Stimulated activated memory B cell treated with anti-CD40 and anti-IgM and Interleukin-4, amounts not matched to agents 10 μg/mL and 1 μg/mL and 100 μg/mL, for 72 hours (primary cell): Measurements from ENCODE around the gene ABCD1.

ENCODE experiments used
- ATAC-seq: fragments of 150-1000 bp; cut with Tn5 transposase; 2 replicates; pipeline ENCODE4 v1.10.0; 2021
- H3K27ac Mint-ChIP-seq: one replicate; pipeline ENCODE4 v1.8.0; 2022; ENCODE audit warnings: mild to moderate bottlenecking, mixed read lengths
- H3K27me3 Mint-ChIP-seq: one replicate; pipeline ENCODE4 v1.8.0; 2022; ENCODE audit warnings: mixed read lengths
- H3K36me3 Mint-ChIP-seq: one replicate; pipeline ENCODE4 v1.8.0; 2022; ENCODE audit warnings: mixed read lengths
- H3K4me1 Mint-ChIP-seq: one replicate; pipeline ENCODE4 v1.8.0; 2022; ENCODE audit warnings: mixed read lengths
- H3K4me3 Mint-ChIP-seq: one replicate; pipeline ENCODE4 v1.8.0; 2022; ENCODE audit warnings: mild to moderate bottlenecking, moderate library complexity, mixed read lengths
- H3K9me3 Mint-ChIP-seq: one replicate; pipeline ENCODE4 v1.8.0; 2022; ENCODE audit warnings: mixed read lengths

Gene ABCD1

GRCh38 chrX:153791104-153791852 is 66.6 kb downstream of the ABCD1 start:
- ATAC-seq, result no peak
- H3K4me3 Mint-ChIP-seq, result no peak overlapping the region
- no peaks in the 10 kb centered on the region for H3K27me3 Mint-ChIP-seq
- H3K36me3 Mint-ChIP-seq, result no peaks in the 10 kb centered on the region
- peaks cover 13% of the 10 kb centered on the region for H3K4me1 Mint-ChIP-seq
- no peak overlapping the region for H3K27ac Mint-ChIP-seq
- H3K9me3 Mint-ChIP-seq, result no peaks in the 10 kb centered on the region

GRCh38 chrX:153792368-153792767 is 67.7 kb downstream of the ABCD1 start:
- no peak for ATAC-seq
- H3K27me3 Mint-ChIP-seq, result no peaks in the 10 kb centered on the region
- H3K36me3 Mint-ChIP-seq, result no peaks in the 10 kb centered on the region
- H3K4me1 Mint-ChIP-seq, result peaks cover 17% of the 10 kb centered on the region
- H3K4me3 Mint-ChIP-seq, result no peak overlapping the region
- H3K9me3 Mint-ChIP-seq, result no peaks in the 10 kb centered on the region
- no peak overlapping the region for H3K27ac Mint-ChIP-seq

DNA sequence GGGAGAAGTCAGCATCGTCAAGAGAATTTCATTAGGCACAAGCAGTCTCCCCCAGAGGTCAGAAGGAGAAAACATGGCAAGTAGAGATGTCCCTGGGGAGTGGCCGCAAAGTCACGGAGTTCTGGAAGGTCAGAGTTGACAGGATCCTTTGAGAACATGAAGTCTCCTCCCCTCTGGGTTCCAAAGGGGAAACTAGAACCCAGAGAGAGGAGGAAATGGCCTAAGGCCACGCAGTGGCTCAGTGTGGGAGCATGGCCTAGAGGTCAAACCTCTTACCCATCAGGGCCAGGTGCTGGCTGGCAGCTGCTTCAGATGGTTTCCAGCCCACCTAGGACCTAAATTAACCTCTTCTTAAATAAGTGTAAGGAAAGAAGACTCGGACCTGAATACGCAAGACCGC is 68.6 kb downstream of the ABCD1 start:
- H3K4me3 Mint-ChIP-seq, result peak overlapping the region; percentile 99
- peaks cover 17% of the 10 kb centered on the region for H3K4me1 Mint-ChIP-seq
- H3K36me3 Mint-ChIP-seq, result peaks cover 4% of the 10 kb centered on the region
- H3K27me3 Mint-ChIP-seq, result no peaks in the 10 kb centered on the region
- H3K9me3 Mint-ChIP-seq, result no peaks in the 10 kb centered on the region
- ATAC-seq, result no peak
- peak overlapping the region; percentile 99 for H3K27ac Mint-ChIP-seq
